Mucosa of descending colon (tissue), 3 donors: Measurements from ENCODE around the gene FN3K. TPM values are rescaled to one million over a fixed set of nuclear protein-coding genes. Genes with fewer than 3 reads are reported as not detected.

Source experiments
- ATAC-seq: fragments of 200-7000 bp; cut with Tn5 transposase; one replicate; pipeline ENCODE4 v1.9.1; 2020; ENCODE audit warnings: mild to moderate bottlenecking, moderate library complexity
- DNase-seq, 3 donors: peaks; one replicate each; pipeline ENCODE4 v3.0.0-alpha.2; 2020
- H3K36me3 ChIP-seq: fragments of 200-600 bp; one replicate; pipeline ENCODE4 v1.8.0; 2021; ENCODE audit warnings: low read depth, mild to moderate bottlenecking
- H3K4me1 ChIP-seq: fragments of 200-600 bp; one replicate; pipeline ENCODE4 v1.8.0; 2021; ENCODE audit warnings: low read depth, mild to moderate bottlenecking
- H3K4me3 ChIP-seq: fragments of 200-600 bp; one replicate; pipeline ENCODE4 v1.8.0; 2021; ENCODE audit warnings: mild to moderate bottlenecking
- H3K9me3 ChIP-seq: fragments of 200-600 bp; one replicate; pipeline ENCODE4 v1.8.0; 2021; ENCODE audit warnings: mild to moderate bottlenecking
- intact Hi-C, 2 donors: fragments of 100-400 bp; cut with DNase I in 1 of 2; cut with micrococcal nuclease in 1 of 2; formaldehyde crosslinking; loops; one replicate each; pipeline versions ENCODE4 v1.11.0 to v1.11.1; 2022; cut with DNase I, micrococcal nuclease
- long read RNA-seq, 2 donors: library from polyadenylated mRNA; unstranded; transcript quantifications; one replicate each; pipeline ENCODE4 v2.0.0, GENCODE V29; 2019 to 2021
- total RNA-seq, 3 donors: library from RNA; stranded (reverse); fragmentation: NEBNext Ultra II Directional in 2 of 3; extraction: Animal tissue kit (Norgen Biotek cat#: 25700) in 2 of 3; gene quantifications; one replicate each; pipeline versions ENCODE4 v1.2.1 to v1.2.4, GENCODE V29; 2021 to 2023
- TF ChIP-seq, protein P1 (sequence below): fragments of 200-600 bp; IDR thresholded peaks from one replicate; pipeline ENCODE4 v1.8.0; 2022; ENCODE audit warnings: antibody characterized with exemption, mild to moderate bottlenecking
- donor health status: DM: no; HTN: no; CAD: no; lungs with moderate emphysema.
- donor health status: DM: no; HTN: no; CAD: no.
- donor health status: DM: no; HTN: yes; CAD: no.

FN3K gene
- 10 to 100 TPM; 39.4 to 45.5 (median 40.8) TPM for total RNA-seq
- long read RNA-seq, donor 1, partial matches to known transcripts = 2 of 2 reads
- long read RNA-seq, donor 1, other reads (novel, unspliced or antisense) = 0 of 2 reads
- long read RNA-seq, donor 2 = 0 reads

GRCh38 chr17:82734987-82735866, at the start of gene FN3K:
Gene FN3K (plus strand): TSS chr17:82735615. CDS start chr17:82735637, 22 bp downstream.
- ATAC-seq (peak; percentile 92), DNase-seq (peak; percentile 71 to 81 (median 77))
- Histone ChIP-seq H3K9me3 (no peaks in the 10 kb centered on the region), H3K4me1 (peaks cover 16% of the 10 kb centered on the region), H3K36me3 (no peaks in the 10 kb centered on the region), H3K4me3 (peak within 1 kb of the TSS; percentile 44)
- intact Hi-C loops = no loop called here
- TF ChIP-seq, protein P1, sequence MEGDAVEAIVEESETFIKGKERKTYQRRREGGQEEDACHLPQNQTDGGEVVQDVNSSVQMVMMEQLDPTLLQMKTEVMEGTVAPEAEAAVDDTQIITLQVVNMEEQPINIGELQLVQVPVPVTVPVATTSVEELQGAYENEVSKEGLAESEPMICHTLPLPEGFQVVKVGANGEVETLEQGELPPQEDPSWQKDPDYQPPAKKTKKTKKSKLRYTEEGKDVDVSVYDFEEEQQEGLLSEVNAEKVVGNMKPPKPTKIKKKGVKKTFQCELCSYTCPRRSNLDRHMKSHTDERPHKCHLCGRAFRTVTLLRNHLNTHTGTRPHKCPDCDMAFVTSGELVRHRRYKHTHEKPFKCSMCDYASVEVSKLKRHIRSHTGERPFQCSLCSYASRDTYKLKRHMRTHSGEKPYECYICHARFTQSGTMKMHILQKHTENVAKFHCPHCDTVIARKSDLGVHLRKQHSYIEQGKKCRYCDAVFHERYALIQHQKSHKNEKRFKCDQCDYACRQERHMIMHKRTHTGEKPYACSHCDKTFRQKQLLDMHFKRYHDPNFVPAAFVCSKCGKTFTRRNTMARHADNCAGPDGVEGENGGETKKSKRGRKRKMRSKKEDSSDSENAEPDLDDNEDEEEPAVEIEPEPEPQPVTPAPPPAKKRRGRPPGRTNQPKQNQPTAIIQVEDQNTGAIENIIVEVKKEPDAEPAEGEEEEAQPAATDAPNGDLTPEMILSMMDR = no peak

- ATAC-seq (no peak), DNase-seq (peak in 2 of 3 donors; percentile 35 to 36)
- Histone ChIP-seq H3K4me1 (peaks cover 8% of the 10 kb centered on the region), H3K36me3 (no peaks in the 10 kb centered on the region), H3K4me3 (no peak overlapping the region), H3K9me3 (peaks cover 2% of the 10 kb centered on the region)
- TF ChIP-seq, protein P1 = no peak
- intact Hi-C loops = no loop called here
Measured at GRCh38 chr17:82686366-82687324, 48.8 kb upstream of the FN3K start.

DNA sequence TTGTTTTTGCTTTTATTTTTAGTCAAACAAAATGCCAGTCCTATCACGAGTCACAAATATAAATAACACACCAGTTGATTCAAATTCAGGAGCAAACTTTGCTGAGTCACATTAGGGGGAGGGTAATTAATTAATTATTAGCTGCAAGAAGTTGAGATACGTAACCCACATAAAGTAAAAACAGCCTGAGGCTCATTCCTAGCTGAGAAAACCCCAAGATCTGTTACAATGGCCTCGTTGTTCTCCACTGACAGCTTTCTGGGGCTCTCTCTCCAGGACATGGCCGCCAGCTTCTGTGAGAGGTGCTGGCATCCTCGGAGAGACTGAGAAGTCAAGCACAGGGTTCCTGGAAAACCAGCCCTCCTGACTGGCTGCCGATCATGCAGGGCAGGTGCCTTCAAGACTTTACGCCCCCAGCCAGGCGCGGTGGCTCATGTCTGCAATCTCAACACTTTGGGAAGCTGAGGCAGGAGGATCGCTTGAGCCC, 48.0 kb upstream of the FN3K start:
- Histone ChIP-seq H3K36me3 (no peaks in the 10 kb centered on the region), H3K4me1 (peaks cover 8% of the 10 kb centered on the region), H3K9me3 (no peaks in the 10 kb centered on the region), H3K4me3 (no peak overlapping the region)
- intact Hi-C loops = no loop called here
- TF ChIP-seq, protein P1 = no peak
- DNase-seq (peak in 2 of 3 donors; percentile 22 to 28), ATAC-seq (no peak)

- DNase-seq (peak in 2 of 3 donors; percentile 3 to 6), ATAC-seq (no peak)
- intact Hi-C loops = no loop called here
- TF ChIP-seq, protein P1 = no peak
- Histone ChIP-seq H3K9me3 (no peaks in the 10 kb centered on the region), H3K4me1 (peaks cover 8% of the 10 kb centered on the region), H3K4me3 (no peak overlapping the region), H3K36me3 (no peaks in the 10 kb centered on the region)
Measured at GRCh38 chr17:82687871-82688270, 47.5 kb upstream of the FN3K start.

GRCh38 chr17:82689077-82689476, 46.3 kb upstream of the FN3K start:
- TF ChIP-seq, protein P1 = no peak
- intact Hi-C loops = no loop called here
- Histone ChIP-seq H3K4me1 (peaks cover 2% of the 10 kb centered on the region), H3K9me3 (no peaks in the 10 kb centered on the region), H3K36me3 (no peaks in the 10 kb centered on the region), H3K4me3 (no peak overlapping the region)
- peak in 2 of 3 donors; percentile 21 to 40 for DNase-seq
- no peak for ATAC-seq
